NCI-H187 treated with DMSO at 0.1 percent for 48 hours (cell line): ENCODE measurements around the gene HPCAL4.

Source experiments
- DNase-seq: peaks from one replicate; lab custom pipeline; 2025; lab: John Stamatoyannopoulos, UW

HPCAL4 gene

GRCh38 chr1:39649636-39650185, 41.5 kb downstream of the HPCAL4 start:
- no peak for DNase-seq

GRCh38 chr1:39648496-39648895, 42.7 kb downstream of the HPCAL4 start:
- no peak for DNase-seq

GRCh38 chr1:39647247-39647646, 44.0 kb downstream of the HPCAL4 start:
- no peak for DNase-seq

GRCh38 chr1:39646232-39647081, 44.8 kb downstream of the HPCAL4 start:
- DNase-seq = no peak

- no peak for DNase-seq
Measured at GRCh38 chr1:39645411-39646043, 45.7 kb downstream of the HPCAL4 start.

- DNase-seq = no peak
Measured at GRCh38 chr1:39643705-39644104, 47.5 kb downstream of the HPCAL4 start.

GRCh38 chr1:39642796-39643195, 48.4 kb downstream of the HPCAL4 start:
- no peak for DNase-seq

- DNase-seq = no peak
Measured at GRCh38 chr1:39640861-39641260, 50.4 kb downstream of the HPCAL4 start.

- no peak for DNase-seq
Measured at GRCh38 chr1:39639305-39640130, 51.7 kb downstream of the HPCAL4 start, which contains the start of gene HEYL. Gene HEYL, minus strand, starts transcription at chr1:39639643. Its CDS starts 18 bp downstream, at chr1:39639625.

GRCh38 chr1:39638965-39639304, 52.3 kb downstream of the HPCAL4 start:
- DNase-seq = no peak

- no peak for DNase-seq
Measured at GRCh38 chr1:39637361-39637760, 53.9 kb downstream of the HPCAL4 start.

GRCh38 chr1:39635871-39636210, 55.4 kb downstream of the HPCAL4 start:
- no peak for DNase-seq

- no peak for DNase-seq
Measured at GRCh38 chr1:39635205-39635870, 55.9 kb downstream of the HPCAL4 start.

- DNase-seq = no peak
Measured at GRCh38 chr1:39633422-39633821, 57.8 kb downstream of the HPCAL4 start.

GRCh38 chr1:39632682-39633417, 58.4 kb downstream of the HPCAL4 start:
- no peak for DNase-seq

- DNase-seq = no peak
Measured at GRCh38 chr1:39632323-39632681, 58.9 kb downstream of the HPCAL4 start.

GRCh38 chr1:39631361-39632322, 59.6 kb downstream of the HPCAL4 start:
- no peak for DNase-seq

- DNase-seq = no peak
Measured at GRCh38 chr1:39628807-39629350, 62.4 kb downstream of the HPCAL4 start.
